DND-41 (cell line): ENCODE data around the gene LRP10.

Source experiments
- ATAC-seq: fragments of 200-7000 bp; cut with Tn5 transposase; 3 replicates; pipeline ENCODE4 v1.9.1; 2021; ENCODE audit warnings: low read depth; ENCODE audit not compliant: insufficient read depth
- DNase-seq: peaks from one replicate; pipeline ENCODE4 v3.0.0-alpha.2; 2020
- H2AFZ ChIP-seq: 2 replicates; pipeline ENCODE4 v1.6.0; 2012; ENCODE audit warnings: low read depth, low read length
- H3K27ac ChIP-seq: 2 replicates; pipeline ENCODE4 v1.5.1; 2012; ENCODE audit warnings: low read length, inconsistent platforms
- H3K27me3 ChIP-seq: fragments of 200-600 bp; sonication (generic); 2 replicates; pipeline ENCODE4 v1.6.0; 2012; ENCODE audit warnings: low read length, mild to moderate bottlenecking, inconsistent platforms; ENCODE audit not compliant: insufficient read depth, poor library complexity
- H3K36me3 ChIP-seq: 2 replicates; pipeline ENCODE4 v1.5.1; 2012; ENCODE audit warnings: low read length, inconsistent platforms; ENCODE audit not compliant: insufficient read depth
- H3K4me1 ChIP-seq: 2 replicates; pipeline ENCODE4 v1.5.1; 2012; ENCODE audit warnings: mild to moderate bottlenecking, low read length; ENCODE audit not compliant: insufficient read depth
- H3K4me2 ChIP-seq: 2 replicates; pipeline ENCODE4 v1.6.0; 2012; ENCODE audit warnings: mild to moderate bottlenecking, moderate library complexity, low read length, inconsistent platforms; ENCODE audit not compliant: insufficient read depth
- H3K4me3 ChIP-seq, 2 experiments: fragments of 200-600 bp in 1 of 2; shearing (Covaris generic) in 1 of 2; 2 replicates each; pipeline ENCODE4 v1.5.1; 2012 to 2016; ENCODE audit warnings: inconsistent platforms in 2 of 2, low read length in 2 of 2, mild to moderate bottlenecking in 2 of 2, low read depth in 1 of 2, moderate library complexity in 1 of 2
- H3K79me2 ChIP-seq: 2 replicates; pipeline ENCODE4 v1.6.0; 2012; ENCODE audit warnings: low read length, inconsistent platforms; ENCODE audit not compliant: insufficient read depth
- H3K9ac ChIP-seq: 2 replicates; pipeline ENCODE4 v1.6.0; 2012; ENCODE audit warnings: low read depth, mild to moderate bottlenecking, inconsistent platforms, low read length, moderate library complexity
- H3K9me3 ChIP-seq: 2 replicates; pipeline ENCODE4 v1.5.1; 2012; ENCODE audit warnings: low read length, moderate library complexity, mild to moderate bottlenecking, inconsistent platforms; ENCODE audit not compliant: insufficient read depth, severe bottlenecking
- H4K20me1 ChIP-seq: 2 replicates; pipeline ENCODE4 v1.6.0; 2012; ENCODE audit warnings: low read length; ENCODE audit not compliant: insufficient read depth
- CTCF ChIP-seq: IDR thresholded peaks from 2 replicates; pipeline ENCODE4 v1.5.1; 2012; ENCODE audit warnings: borderline replicate concordance, low read length, moderate library complexity, mild to moderate bottlenecking; ENCODE audit not compliant: poor library complexity, severe bottlenecking; ENCODE audit errors: extremely low read depth
- EZH2 ChIP-seq: IDR thresholded peaks from 3 replicates; pipeline ENCODE4 v1.6.1; 2012; ENCODE audit warnings: borderline replicate concordance, low read depth, mild to moderate bottlenecking, moderate library complexity, low read length, inconsistent platforms; ENCODE audit not compliant: severe bottlenecking

Gene LRP10

GRCh38 chr14:22865424-22866405 lies 5.8 kb upstream of the LRP10 start:
- Histone ChIP-seq H3K4me2 (no peak overlapping the region), H3K4me3 (no peak overlapping the region), H3K79me2 (no peaks in the 10 kb centered on the region), H3K9ac (no peak overlapping the region), H4K20me1 (no peaks in the 10 kb centered on the region), H3K36me3 (no peaks in the 10 kb centered on the region), H3K27ac (no peak overlapping the region), H3K27me3 (peaks cover 10% of the 10 kb centered on the region), H2AFZ (no peak overlapping the region), H3K9me3 (no peaks in the 10 kb centered on the region), H3K4me1 (peaks cover 6% of the 10 kb centered on the region; the same call in 1 of the 2 replicates)
- peak; percentile 32 for DNase-seq
- peak; percentile 45; the same call in 2 of the 3 replicates for ATAC-seq
- TF ChIP-seq EZH2 (no peak), CTCF (peak; percentile 56)

- no peak for ATAC-seq
- no peak overlapping the region for H2AFZ ChIP-seq
- H3K4me3 ChIP-seq, result no peak overlapping the region
- no peaks in the 10 kb centered on the region for H3K9me3 ChIP-seq
- H3K36me3 ChIP-seq, result no peaks in the 10 kb centered on the region
- H4K20me1 ChIP-seq, result no peaks in the 10 kb centered on the region
- no peak for DNase-seq
- TF ChIP-seq CTCF (no peak), EZH2 (no peak)
- no peak overlapping the region for H3K4me2 ChIP-seq
- no peaks in the 10 kb centered on the region for H3K79me2 ChIP-seq
- H3K27me3 ChIP-seq, result peaks cover 4% of the 10 kb centered on the region
- H3K9ac ChIP-seq, result no peak overlapping the region
- H3K27ac ChIP-seq, result no peak overlapping the region
- peaks cover 16% of the 10 kb centered on the region; the same call in 1 of the 2 replicates for H3K4me1 ChIP-seq
Measured at GRCh38 chr14:22866874-22867273, 4.7 kb upstream of the LRP10 start.

DNA sequence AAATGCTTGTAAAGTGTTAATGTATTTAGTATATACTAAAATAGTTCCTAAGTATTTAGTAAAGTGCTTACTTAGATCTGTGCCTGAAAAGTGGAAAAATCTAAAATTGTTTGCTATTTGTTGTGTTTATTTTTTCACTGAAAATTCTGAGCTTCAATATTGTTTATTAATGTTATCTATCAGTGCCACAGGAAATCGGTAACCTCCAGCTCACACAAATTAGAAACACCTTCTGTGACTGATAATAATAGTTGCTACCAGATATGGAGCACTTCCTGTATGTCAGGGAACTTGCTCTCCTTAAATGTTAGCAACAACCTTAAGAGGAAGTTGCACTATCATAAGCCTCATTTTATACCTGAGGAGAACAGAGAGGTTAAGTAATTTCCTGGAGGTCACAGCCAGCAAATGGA lies 723 bp upstream of the LRP10 start:
- peak overlapping the region; percentile 78 for H2AFZ ChIP-seq
- peak overlapping the region; percentile 81 for H3K27ac ChIP-seq
- peak; percentile 20; the same call in 1 of the 3 replicates for ATAC-seq
- no peak for DNase-seq
- peak overlapping the region; percentile 67 for H3K4me2 ChIP-seq
- peak overlapping the region; percentile 51 to 62; a peak in 3 of 4 replicates for H3K4me3 ChIP-seq
- H3K79me2 ChIP-seq, result no peaks in the 10 kb centered on the region
- H4K20me1 ChIP-seq, result peaks cover 17% of the 10 kb centered on the region
- no peaks in the 10 kb centered on the region for H3K9me3 ChIP-seq
- peak overlapping the region; percentile 64 for H3K9ac ChIP-seq
- H3K27me3 ChIP-seq, result peaks cover 2% of the 10 kb centered on the region
- peaks cover 2% of the 10 kb centered on the region; the same call in 1 of the 2 replicates for H3K36me3 ChIP-seq
- no peak for TF ChIP-seq EZH2
- no peak for TF ChIP-seq CTCF
- H3K4me1 ChIP-seq, result peaks cover 24% of the 10 kb centered on the region
